Stomach (tissue), 9 donors: ENCODE measurements around the gene HSFX3. TPM values are rescaled to one million over a fixed set of nuclear protein-coding genes. Genes with fewer than 3 reads are reported as not detected.
"Not testable (repeated sequence)": the region's sequence is repeated elsewhere in the genome, so short reads cannot be mapped to it uniquely, and the experiment has no call there.

Experiments
- DNase-seq, 2 donors: peaks; one replicate each; pipeline versions ENCODE4 v3.0.0 to v3.0.0-alpha.2; 2013 to 2019
- H3K27ac ChIP-seq, 5 donors: fragments of 200-600 bp in 4 of 5; sonication (generic) in 4 of 5; one replicate each; pipeline ENCODE4 v1.5.1; 2013 to 2019; ENCODE audit warnings: mild to moderate bottlenecking in 1 of 5, moderate library complexity in 1 of 5
- H3K27me3 ChIP-seq, 3 donors: fragments of 200-600 bp; sonication (generic); one replicate each; pipeline ENCODE4 v1.5.1; 2017 to 2019; ENCODE audit warnings: mixed run types in 1 of 3
- H3K36me3 ChIP-seq, 4 donors: fragments of 200-600 bp; sonication (generic); 1 replicate in 3 of 4; 2 replicates in 1 of 4; pipeline ENCODE4 v1.5.1; 2016 to 2019
- H3K4me1 ChIP-seq, 4 donors: fragments of 200-600 bp; sonication (generic); one replicate each; pipeline ENCODE4 v1.5.1; 2016 to 2019
- H3K4me3 ChIP-seq, 4 donors: fragments of 200-600 bp; sonication (generic) in 3 of 4; one replicate each; pipeline ENCODE4 v1.5.1; 2016 to 2019; ENCODE audit warnings: mild to moderate bottlenecking in 1 of 4
- H3K9me3 ChIP-seq, 4 donors: fragments of 200-600 bp; sonication (generic); one replicate each; pipeline ENCODE4 v1.5.1; 2016 to 2019
- CTCF ChIP-seq, 7 experiments: fragments of 450-650 bp in 4 of 7; fragments of 200-600 bp in 3 of 7; sonication (generic) in 3 of 7; IDR thresholded peaks; one replicate each; pipeline ENCODE4 v1.5.1; 2016 to 2019; ENCODE audit warnings: antibody characterized with exemption in 7 of 7, control low read depth in 2 of 7, mild to moderate bottlenecking in 1 of 7
- EP300 ChIP-seq: sonication (generic); formaldehyde crosslinking; IDR thresholded peaks from one replicate; pipeline ENCODE4 v1.6.1; 2017; ENCODE audit warnings: antibody characterized with exemption
- POLR2A ChIP-seq, 4 donors: fragments of 450-650 bp; IDR thresholded peaks; one replicate each; pipeline ENCODE4 v1.6.1; 2016; ENCODE audit warnings: antibody characterized with exemption in 4 of 4, control low read depth in 2 of 4, mild to moderate bottlenecking in 1 of 4, moderate library complexity in 1 of 4
- POLR2AphosphoS5 ChIP-seq, 3 donors: sonication (generic); formaldehyde crosslinking; IDR thresholded peaks; one replicate each; pipeline ENCODE4 v1.6.1; 2016; ENCODE audit warnings: antibody characterized with exemption in 3 of 3
- WGBS, 5 donors: extraction: QIAGEN DNeasy Blood & Tissue Kit in 3 of 5; methylation state at CpG; one replicate each; pipeline versions ENCODE4 v1.1.5 to v1.1.7; 2013 to 2018; 5-methylcytosine and 5-hydroxymethylcytosine counted together
- intact Hi-C: fragments of 100-400 bp; cut with DNase I; formaldehyde crosslinking; loops from one replicate; pipeline ENCODE4 v1.15.1; 2023; ENCODE audit warnings: low total_unique reads
- polyA plus RNA-seq, 3 donors: library from polyadenylated mRNA; stranded (reverse); fragments of 200-250 nt; gene quantifications; one replicate each; pipeline ENCODE4 v1.2.3, GENCODE V29; 2013
- total RNA-seq, 5 donors: library from RNA; depleted of rRNA; stranded (reverse); fragments of >200 nt; gene quantifications; one replicate each; pipeline versions ENCODE4 v1.1.0 to v1.2.3, GENCODE V29; 2014 to 2016
- donor health status: healthy with polysubstance abuse.
- donor health status: Bipolar disorder and iron deficiency.
- donor health status: healthy.

Gene HSFX3
- total and polyA plus RNA-seq, 8 donors = 0.72 TPM; not detected in 7

GRCh38 chrX:149528381-149528780 is 21.3 kb downstream of the HSFX3 start:
- Histone ChIP-seq H3K4me3 (no peak overlapping the region), H3K27me3 (no peaks in the 10 kb centered on the region), H3K27ac (peak overlapping the region in 1 of 5 donors; percentile 38), H3K4me1 (peaks cover 0 to 11% (median 3%) of the 10 kb centered on the region in 4 donors), H3K9me3 (no peaks in the 10 kb centered on the region), H3K36me3 (peaks cover 0 to 13% (median 0%) of the 10 kb centered on the region in 4 donors)
- WGBS, 5 donors = 47 to 88% (median 83%) methylated on average over 1 of the region's 1 CpG
- no peak for DNase-seq
- intact Hi-C loops = no loop called here
- TF ChIP-seq EP300 = no peak
- TF ChIP-seq CTCF (IDR thresholded peaks at IDR 0.05) = no peak

- peak in 5 of 7 experiments; percentile 19 to 51 (median 43) for TF ChIP-seq CTCF (IDR thresholded peaks at IDR 0.05)
- TF ChIP-seq EP300 = no peak
- TF ChIP-seq POLR2AphosphoS5 (IDR thresholded peaks at IDR 0.05) = no peak
- no peak overlapping the region for H3K4me3 ChIP-seq
- peaks cover 0 to 13% (median 0%) of the 10 kb centered on the region in 4 donors for H3K36me3 ChIP-seq
- peaks cover 0 to 11% (median 3%) of the 10 kb centered on the region in 4 donors for H3K4me1 ChIP-seq
- intact Hi-C loops = no loop called here
- H3K9me3 ChIP-seq = no peaks in the 10 kb centered on the region
- 33 to 66% (median 50%) methylated on average over 1 of the region's 1 CpG for WGBS, 5 donors
- peak in 1 of 2 donors; percentile 35 for DNase-seq
- peak overlapping the region in 1 of 5 donors; percentile 38 for H3K27ac ChIP-seq
- H3K27me3 ChIP-seq = no peaks in the 10 kb centered on the region
These were observed 22.0 kb downstream of the HSFX3 start for GRCh38 chrX:149527705-149528104.

- H3K27me3 ChIP-seq, intact Hi-C loops, H3K9me3 ChIP-seq, DNase-seq, H3K4me3 ChIP-seq, H3K36me3 ChIP-seq: not testable (repeated sequence)
- peaks cover 0 to 11% (median 3%) of the 10 kb centered on the region in 4 donors for H3K4me1 ChIP-seq
- 51 to 88% (median 74%) methylated on average over 3 to 8 of the region's 13 CpGs for WGBS, 5 donors
- H3K27ac ChIP-seq = peak overlapping the region in 3 of 5 donors; percentile 8 to 66 (median 48)
These were observed 23.2 kb downstream of the HSFX3 start for GRCh38 chrX:149526318-149527033.

- H3K27me3 ChIP-seq, H3K9me3 ChIP-seq, intact Hi-C loops, DNase-seq, H3K36me3 ChIP-seq, H3K4me3 ChIP-seq: not testable (repeated sequence)
- WGBS, 5 donors = 35 to 46% (median 43%) methylated on average over 3 to 5 of the region's 5 CpGs
- Histone ChIP-seq H3K27ac (peak overlapping the region in 3 of 5 donors; percentile 8 to 66 (median 48)), H3K4me1 (peaks cover 0 to 11% (median 3%) of the 10 kb centered on the region in 4 donors)
These were observed 23.8 kb downstream of the HSFX3 start for GRCh38 chrX:149525903-149526302.

GRCh38 chrX:149525389-149525788 is 24.3 kb downstream of the HSFX3 start:
- intact Hi-C loops, H3K9me3 ChIP-seq, H3K4me3 ChIP-seq, H3K36me3 ChIP-seq, H3K27me3 ChIP-seq: not testable (repeated sequence)
- DNase-seq = peak in 1 of 2 donors; percentile 76
- Histone ChIP-seq H3K27ac (peak overlapping the region in 3 of 5 donors; percentile 31 to 66 (median 34)), H3K4me1 (peaks cover 0 to 11% (median 3%) of the 10 kb centered on the region in 4 donors)
- WGBS, 5 donors = 0 to 21% (median 5%) methylated on average over 2 to 6 of the region's 10 CpGs; no CpG with 5 or more reads in 2 of the 5 donors

GRCh38 chrX:149522916-149523315 is 26.8 kb downstream of the HSFX3 start:
- H3K9me3 ChIP-seq = no peaks in the 10 kb centered on the region
- H3K4me3 ChIP-seq = no peak overlapping the region
- intact Hi-C loops = no loop called here
- no peaks in the 10 kb centered on the region for H3K36me3 ChIP-seq
- no peak for TF ChIP-seq CTCF (IDR thresholded peaks at IDR 0.05)
- no peak for TF ChIP-seq EP300
- no peak for TF ChIP-seq POLR2A (IDR thresholded peaks at IDR 0.05)
- TF ChIP-seq POLR2AphosphoS5 (IDR thresholded peaks at IDR 0.05) = no peak
- 56 to 77% (median 70%) methylated on average over 2 of the region's 2 CpGs for WGBS, 5 donors
- no peak overlapping the region for H3K27ac ChIP-seq
- no peaks in the 10 kb centered on the region for H3K27me3 ChIP-seq
- H3K4me1 ChIP-seq = peaks cover 0 to 11% (median 3%) of the 10 kb centered on the region in 4 donors
- DNase-seq = peak in 1 of 2 donors; percentile 27
